NCI-H345 (cell line): Measurements from ENCODE around the gene WRNIP1.
"Not testable (repeated sequence)": the region's sequence is repeated elsewhere in the genome, so short reads cannot be mapped to it uniquely, and the experiment has no call there.

Source experiments
- DNase-seq: peaks from one replicate; lab custom pipeline; 2025; lab: John Stamatoyannopoulos, UW

The WRNIP1 gene

DNA sequence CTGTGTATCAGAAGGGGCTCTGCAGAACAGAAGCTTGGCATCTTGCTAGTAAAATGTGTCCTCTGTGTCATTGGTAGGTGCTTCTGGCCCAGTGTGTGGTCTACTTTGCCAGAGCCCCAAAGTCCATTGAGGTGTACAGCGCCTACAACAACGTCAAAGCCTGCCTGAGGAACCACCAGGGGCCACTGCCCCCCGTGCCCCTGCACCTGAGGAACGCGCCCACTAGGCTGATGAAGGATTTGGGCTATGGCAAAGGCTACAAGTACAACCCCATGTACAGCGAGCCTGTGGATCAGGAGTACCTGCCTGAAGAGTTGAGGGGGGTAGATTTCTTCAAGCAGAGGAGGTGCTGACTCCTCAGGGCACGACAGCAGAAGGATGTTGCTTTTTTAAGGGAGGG, 19.7 kb downstream of the WRNIP1 start:
- no peak for DNase-seq

DNA sequence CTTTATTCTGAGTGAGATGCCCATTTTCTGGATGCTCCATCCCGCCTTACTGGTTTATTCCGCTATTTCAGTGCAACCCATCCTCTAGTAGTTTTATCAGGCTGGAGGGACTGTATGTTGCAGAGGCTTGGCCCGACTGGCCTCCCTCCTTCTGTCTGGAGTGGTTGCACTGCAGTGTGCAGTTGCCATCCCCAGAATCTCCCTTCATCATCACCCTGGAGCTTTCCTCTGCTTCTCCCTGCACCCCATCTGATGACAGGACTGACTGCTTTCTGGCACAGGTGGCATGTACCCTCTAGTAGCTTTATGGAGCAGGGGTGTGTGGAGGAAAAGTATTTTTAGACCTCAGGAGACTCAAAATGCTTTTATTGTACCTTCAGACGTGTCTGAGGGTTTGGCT, 21.1 kb downstream of the WRNIP1 start:
- DNase-seq, result no peak

- DNase-seq, result no peak
Measured at GRCh38 chr6:2790588-2791449, 25.6 kb downstream of the WRNIP1 start.

- DNase-seq, result no peak
Measured at GRCh38 chr6:2791450-2791974, 26.3 kb downstream of the WRNIP1 start.

GRCh38 chr6:2792330-2793110, 27.3 kb downstream of the WRNIP1 start:
- DNase-seq, result no peak

- peak; percentile 6 for DNase-seq
Measured at GRCh38 chr6:2793534-2794151, 28.4 kb downstream of the WRNIP1 start.

GRCh38 chr6:2794171-2794730, 29.1 kb downstream of the WRNIP1 start:
- no peak for DNase-seq

DNA sequence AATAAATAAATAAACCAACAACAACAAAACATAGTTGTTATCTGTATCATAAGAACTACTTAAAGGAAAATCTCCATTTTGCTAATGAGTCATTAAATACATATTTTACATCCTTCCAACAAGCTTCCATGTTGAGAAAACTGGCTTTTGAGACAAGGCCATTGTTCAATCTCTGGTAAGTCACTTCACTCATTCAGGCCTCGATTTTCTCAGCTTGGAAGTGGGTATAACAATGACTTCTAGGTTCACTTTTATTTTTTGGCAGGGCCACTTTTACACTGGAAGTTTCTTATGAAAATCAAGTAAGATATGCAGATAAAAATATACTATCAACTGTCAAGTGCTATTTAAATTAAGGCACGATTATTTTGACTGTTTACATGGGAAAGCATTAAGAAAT, 30.0 kb downstream of the WRNIP1 start:
- DNase-seq, result no peak

- no peak for DNase-seq
Measured at GRCh38 chr6:2795956-2796355, 30.8 kb downstream of the WRNIP1 start.

- no peak for DNase-seq
Measured at GRCh38 chr6:2796861-2797260, 31.7 kb downstream of the WRNIP1 start.

DNA sequence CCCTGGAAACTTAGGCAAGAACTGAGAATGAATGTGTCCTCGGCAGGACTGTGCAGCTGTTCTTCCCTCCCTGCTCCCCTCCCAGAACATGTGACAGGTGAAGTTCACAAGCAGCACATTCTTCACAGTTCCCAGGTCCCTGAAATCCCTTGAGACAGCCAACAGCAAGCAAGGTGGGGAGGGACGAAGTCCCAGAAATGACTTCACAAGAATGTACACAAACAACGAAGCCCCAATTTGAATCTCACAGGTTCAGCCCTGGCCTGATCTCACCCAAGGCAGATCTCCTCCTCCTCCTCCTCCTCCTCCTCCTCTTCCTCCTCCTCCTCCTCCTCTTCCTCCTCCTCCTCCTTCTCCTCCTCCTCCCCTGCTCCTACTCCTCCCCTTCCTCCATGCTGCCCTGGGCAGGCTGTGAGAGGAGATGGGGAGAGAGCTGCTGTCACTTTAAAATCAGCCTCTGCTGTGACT, 32.4 kb downstream of the WRNIP1 start:
- no peak for DNase-seq

DNA sequence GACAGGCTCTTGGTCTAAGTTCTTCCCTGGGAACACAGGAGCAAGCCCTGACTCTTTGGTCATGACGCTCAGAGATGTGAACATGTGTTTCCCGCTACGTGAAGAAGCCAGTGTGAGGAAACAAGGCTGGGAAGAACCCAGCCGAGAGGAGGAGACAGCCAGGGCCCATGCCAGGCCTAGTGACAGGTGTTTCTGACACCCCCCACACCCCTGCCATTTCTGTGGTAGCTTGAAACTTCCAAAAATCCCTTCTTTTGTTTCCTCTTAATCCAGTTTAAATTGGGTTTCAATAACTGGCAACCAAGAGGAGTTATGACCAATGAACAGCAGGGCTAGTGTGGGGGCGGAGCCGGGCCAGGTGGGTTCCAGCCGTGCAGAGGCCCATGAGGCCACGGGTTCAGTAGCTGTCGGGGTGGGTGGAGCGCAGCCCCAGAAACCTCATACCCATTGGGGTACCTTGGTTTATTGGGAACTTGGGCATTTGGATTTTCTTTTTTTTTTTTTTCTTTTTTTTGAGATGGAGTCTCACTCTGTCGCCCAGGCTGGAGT, 33.5 kb downstream of the WRNIP1 start:
- no peak for DNase-seq

- no peak for DNase-seq
Measured at GRCh38 chr6:2799936-2800527, 34.8 kb downstream of the WRNIP1 start.

DNA sequence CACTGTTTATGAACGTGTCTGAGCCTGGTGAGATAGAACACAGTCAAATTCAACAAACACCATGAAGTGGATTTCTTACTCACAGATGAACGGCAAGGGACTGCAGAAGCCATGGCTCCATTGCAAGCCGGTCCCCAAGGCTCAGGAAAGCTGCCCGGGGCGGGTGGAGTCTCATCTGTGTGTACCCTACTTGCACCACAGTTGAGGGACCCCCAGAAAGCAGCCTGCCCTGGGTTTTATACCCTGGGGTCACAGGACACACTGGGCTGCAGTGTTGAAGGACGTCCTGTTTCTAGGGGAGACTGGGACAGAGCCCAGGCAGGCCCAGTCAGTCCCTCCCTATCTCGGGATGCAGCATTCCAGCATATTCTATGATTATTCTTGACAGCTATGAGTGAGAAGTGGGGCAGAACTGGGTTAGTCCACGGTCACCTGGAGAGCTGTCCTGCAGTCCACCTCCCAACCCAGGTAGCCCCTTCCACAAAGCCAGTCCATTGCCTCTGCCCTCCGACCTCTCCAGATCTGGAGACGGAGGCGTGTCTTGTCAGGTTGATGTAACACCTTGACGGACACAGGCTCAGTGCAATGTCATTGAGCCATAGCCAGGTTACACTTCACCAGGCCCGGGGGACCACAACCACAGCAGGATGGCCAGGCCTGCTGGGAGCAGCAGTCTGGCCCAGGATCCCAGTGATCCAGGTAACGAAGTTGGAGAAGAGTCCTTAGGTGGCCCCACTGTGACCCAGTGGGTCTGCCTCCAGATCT, 35.5 kb downstream of the WRNIP1 start:
- no peak for DNase-seq

DNA sequence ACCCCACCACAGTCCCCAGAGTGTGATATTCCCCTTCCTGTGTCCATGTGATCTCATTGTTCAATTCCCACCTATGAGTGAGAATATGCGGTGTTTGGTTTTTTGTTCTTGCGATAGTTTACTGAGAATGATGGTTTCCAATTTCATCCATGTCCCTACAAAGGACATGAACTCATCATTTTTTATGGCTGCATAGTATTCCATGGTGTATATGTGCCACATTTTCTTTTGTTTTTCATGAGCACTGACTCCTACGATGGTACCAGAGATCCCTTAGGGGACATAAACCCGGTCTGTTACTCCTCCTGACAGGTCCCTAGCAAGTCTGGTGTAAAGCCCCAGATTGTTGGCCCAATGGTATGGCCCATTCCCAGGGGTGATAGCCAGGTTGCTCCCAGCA, 36.5 kb downstream of the WRNIP1 start:
- DNase-seq, result not testable (repeated sequence)

DNA sequence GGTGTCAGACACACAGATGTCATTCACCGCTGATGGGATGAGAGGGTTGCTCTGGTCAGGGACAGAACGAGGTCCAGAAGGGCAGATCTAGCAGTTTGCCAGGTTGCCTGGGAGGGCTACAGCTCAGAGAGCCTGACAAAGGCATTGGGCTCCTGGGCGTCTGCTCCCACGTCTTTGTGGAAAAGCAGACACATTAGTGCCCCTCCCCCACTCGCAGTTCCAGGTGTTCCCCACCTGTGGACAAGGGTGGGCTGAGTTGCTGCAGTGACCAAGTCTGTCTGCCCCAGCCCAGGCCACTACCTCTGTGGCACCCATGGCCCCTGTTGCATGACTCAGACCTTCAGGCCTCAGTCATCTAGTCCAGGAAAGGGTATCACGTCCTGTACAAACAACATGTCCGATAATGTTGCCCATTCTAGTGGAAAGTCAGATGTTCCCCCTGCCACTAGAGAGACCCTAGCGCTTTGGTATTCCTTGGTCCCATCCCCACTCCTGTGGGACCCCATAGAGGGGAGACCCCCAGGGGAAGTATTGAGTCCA, 37.4 kb downstream of the WRNIP1 start:
- no peak for DNase-seq

- no peak for DNase-seq
Measured at GRCh38 chr6:2803731-2804429, 38.7 kb downstream of the WRNIP1 start.

GRCh38 chr6:2804516-2804915, 39.3 kb downstream of the WRNIP1 start:
- DNase-seq, result no peak

DNA sequence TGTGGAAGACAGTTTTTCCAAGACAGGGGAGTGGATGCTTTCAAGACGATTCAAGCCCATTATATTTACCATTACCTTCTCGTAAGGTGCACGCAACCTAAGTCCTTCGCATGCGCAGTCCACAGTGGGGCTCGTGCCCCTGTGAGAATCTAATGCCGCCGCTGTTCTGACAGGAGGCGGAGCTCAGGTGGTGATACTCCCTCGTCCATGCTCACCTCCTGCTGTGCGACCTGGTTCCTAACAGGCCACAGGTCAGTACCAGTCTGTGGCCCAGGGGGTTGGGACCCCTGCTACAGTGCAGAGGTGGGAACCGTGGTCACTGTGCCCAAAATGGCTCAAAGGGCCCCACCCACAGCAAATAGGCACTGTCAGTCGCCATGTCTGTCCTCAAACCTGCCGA, 39.8 kb downstream of the WRNIP1 start:
- DNase-seq, result no peak

GRCh38 chr6:2806644-2807043, 41.5 kb downstream of the WRNIP1 start:
- no peak for DNase-seq
